HL-60 (cell line): ENCODE data around the gene ANTXR1.

Experiments used
- DNase-seq, 2 experiments: peaks; one replicate each; pipeline ENCODE4 v3.0.0-alpha.2; 2010 to 2020; ENCODE audit warnings: low read depth in 1 of 2, low spot score in 1 of 2
- H3K27ac ChIP-seq: fragments of 250-450 bp; sonication (Bioruptor Pico); replicated peaks from 2 replicates; pipeline ENCODE4 v1.5.1; 2020; ENCODE audit warnings: mild to moderate bottlenecking, moderate library complexity
- H3K27me3 ChIP-seq: fragments of 250-450 bp; sonication (Bioruptor Pico); 2 replicates; pipeline ENCODE4 v1.5.1; 2021; ENCODE audit warnings: mild to moderate bottlenecking, moderate library complexity; ENCODE audit not compliant: insufficient read depth, poor library complexity, severe bottlenecking
- H3K4me3 ChIP-seq: replicated peaks from 2 replicates; pipeline ENCODE4 v1.5.1; 2011; ENCODE audit warnings: mild to moderate bottlenecking, control low read depth, low read length; ENCODE audit not compliant: insufficient read depth
- GABPA ChIP-seq: IDR thresholded peaks from 2 replicates; pipeline ENCODE4 v1.6.1; 2012; ENCODE audit warnings: low read depth
- POLR2AphosphoS5 ChIP-seq: IDR thresholded peaks from 2 replicates; pipeline ENCODE4 v1.6.1; 2012; ENCODE audit warnings: low read depth
- SPI1 ChIP-seq: IDR thresholded peaks from 2 replicates; pipeline ENCODE4 v1.6.1; 2012; ENCODE audit warnings: low read depth, mild to moderate bottlenecking, borderline replicate concordance
- TF ChIP-seq, protein P1 (sequence below): IDR thresholded peaks from 2 replicates; pipeline ENCODE4 v1.6.1; 2012; ENCODE audit warnings: low read depth; ENCODE audit not compliant: insufficient replicate concordance
- TF ChIP-seq, protein P2 (sequence below): IDR thresholded peaks from one replicate; pipeline ENCODE4 v1.5.1; 2011; ENCODE audit warnings: low read length, control low read depth, inconsistent platforms; ENCODE audit not compliant: insufficient read depth

The ANTXR1 gene

DNA sequence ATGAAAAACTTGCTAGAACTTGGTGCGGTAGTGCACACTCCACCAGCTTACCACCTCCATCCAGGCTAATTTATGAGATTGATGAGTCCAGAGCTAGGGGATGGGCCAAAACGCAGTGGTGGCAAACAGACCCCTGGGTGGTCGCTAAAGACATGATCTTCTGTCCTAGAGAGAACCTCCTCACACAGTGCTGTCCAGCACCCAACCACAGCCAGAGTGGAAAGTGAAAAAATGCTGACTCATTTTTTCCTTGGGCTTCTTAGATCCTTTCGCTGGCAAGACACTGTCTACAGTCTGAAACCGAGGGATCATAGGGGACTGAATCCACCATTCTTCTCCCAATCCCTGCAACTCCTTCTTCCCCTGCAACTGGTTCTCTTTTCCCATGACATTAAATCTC lies 4.1 kb downstream of the ANTXR1 start:
- TF ChIP-seq SPI1 (no peak), GABPA (no peak), POLR2AphosphoS5 (no peak)
- TF ChIP-seq, protein P1, sequence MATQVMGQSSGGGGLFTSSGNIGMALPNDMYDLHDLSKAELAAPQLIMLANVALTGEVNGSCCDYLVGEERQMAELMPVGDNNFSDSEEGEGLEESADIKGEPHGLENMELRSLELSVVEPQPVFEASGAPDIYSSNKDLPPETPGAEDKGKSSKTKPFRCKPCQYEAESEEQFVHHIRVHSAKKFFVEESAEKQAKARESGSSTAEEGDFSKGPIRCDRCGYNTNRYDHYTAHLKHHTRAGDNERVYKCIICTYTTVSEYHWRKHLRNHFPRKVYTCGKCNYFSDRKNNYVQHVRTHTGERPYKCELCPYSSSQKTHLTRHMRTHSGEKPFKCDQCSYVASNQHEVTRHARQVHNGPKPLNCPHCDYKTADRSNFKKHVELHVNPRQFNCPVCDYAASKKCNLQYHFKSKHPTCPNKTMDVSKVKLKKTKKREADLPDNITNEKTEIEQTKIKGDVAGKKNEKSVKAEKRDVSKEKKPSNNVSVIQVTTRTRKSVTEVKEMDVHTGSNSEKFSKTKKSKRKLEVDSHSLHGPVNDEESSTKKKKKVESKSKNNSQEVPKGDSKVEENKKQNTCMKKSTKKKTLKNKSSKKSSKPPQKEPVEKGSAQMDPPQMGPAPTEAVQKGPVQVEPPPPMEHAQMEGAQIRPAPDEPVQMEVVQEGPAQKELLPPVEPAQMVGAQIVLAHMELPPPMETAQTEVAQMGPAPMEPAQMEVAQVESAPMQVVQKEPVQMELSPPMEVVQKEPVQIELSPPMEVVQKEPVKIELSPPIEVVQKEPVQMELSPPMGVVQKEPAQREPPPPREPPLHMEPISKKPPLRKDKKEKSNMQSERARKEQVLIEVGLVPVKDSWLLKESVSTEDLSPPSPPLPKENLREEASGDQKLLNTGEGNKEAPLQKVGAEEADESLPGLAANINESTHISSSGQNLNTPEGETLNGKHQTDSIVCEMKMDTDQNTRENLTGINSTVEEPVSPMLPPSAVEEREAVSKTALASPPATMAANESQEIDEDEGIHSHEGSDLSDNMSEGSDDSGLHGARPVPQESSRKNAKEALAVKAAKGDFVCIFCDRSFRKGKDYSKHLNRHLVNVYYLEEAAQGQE, result peak; percentile 55
- TF ChIP-seq, protein P2, sequence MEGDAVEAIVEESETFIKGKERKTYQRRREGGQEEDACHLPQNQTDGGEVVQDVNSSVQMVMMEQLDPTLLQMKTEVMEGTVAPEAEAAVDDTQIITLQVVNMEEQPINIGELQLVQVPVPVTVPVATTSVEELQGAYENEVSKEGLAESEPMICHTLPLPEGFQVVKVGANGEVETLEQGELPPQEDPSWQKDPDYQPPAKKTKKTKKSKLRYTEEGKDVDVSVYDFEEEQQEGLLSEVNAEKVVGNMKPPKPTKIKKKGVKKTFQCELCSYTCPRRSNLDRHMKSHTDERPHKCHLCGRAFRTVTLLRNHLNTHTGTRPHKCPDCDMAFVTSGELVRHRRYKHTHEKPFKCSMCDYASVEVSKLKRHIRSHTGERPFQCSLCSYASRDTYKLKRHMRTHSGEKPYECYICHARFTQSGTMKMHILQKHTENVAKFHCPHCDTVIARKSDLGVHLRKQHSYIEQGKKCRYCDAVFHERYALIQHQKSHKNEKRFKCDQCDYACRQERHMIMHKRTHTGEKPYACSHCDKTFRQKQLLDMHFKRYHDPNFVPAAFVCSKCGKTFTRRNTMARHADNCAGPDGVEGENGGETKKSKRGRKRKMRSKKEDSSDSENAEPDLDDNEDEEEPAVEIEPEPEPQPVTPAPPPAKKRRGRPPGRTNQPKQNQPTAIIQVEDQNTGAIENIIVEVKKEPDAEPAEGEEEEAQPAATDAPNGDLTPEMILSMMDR, result no peak
- Histone ChIP-seq H3K27me3 (peaks cover 28% of the 10 kb centered on the region), H3K4me3 (no peak overlapping the region), H3K27ac (no peak overlapping the region)
- no peak for DNase-seq

DNA sequence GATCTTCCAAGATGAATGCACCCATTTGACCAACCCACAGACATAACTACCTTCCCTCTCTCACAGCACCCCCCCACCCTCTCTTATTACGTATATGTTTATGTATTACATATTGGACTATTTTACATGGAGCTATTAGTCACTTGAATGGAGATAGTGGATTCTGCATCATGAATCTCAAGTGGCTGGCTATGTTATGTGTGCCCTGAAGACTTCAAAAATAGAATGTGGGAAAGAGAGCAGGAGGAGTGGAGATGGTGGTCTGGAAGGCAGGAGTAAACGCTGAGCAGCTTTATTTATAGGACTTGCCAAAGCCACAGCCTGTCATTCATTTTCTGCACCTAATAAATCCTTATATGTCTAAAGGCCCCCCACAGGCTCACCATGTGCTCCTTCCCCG lies 4.9 kb downstream of the ANTXR1 start:
- DNase-seq, result no peak
- no peak for TF ChIP-seq SPI1
- no peak for TF ChIP-seq GABPA
- no peak for TF ChIP-seq POLR2AphosphoS5
- peaks cover 23% of the 10 kb centered on the region for H3K27me3 ChIP-seq
- no peak overlapping the region for H3K27ac ChIP-seq
- no peak overlapping the region for H3K4me3 ChIP-seq

DNA sequence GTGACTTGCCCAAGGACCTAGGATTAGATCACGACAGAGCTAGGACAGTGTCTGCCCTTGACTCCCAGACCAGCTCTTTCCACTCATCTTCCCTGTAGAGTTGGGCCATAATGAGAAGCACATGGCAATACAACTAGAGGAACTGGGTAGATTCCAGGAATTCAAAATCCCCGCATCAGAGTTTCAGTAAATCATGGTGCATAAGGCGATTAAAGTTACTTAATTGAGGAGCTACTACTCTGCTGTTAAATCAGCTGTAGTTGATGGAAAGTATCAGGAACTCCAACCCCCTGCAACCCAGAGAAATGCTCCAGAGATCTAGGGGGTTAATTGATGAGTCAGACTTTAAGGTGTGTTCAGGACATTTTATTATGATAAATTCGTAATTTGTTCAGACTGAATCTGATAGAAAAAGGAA lies 5.7 kb downstream of the ANTXR1 start:
- no peak overlapping the region for H3K4me3 ChIP-seq
- no peak for DNase-seq
- peaks cover 19% of the 10 kb centered on the region for H3K27me3 ChIP-seq
- H3K27ac ChIP-seq, result no peak overlapping the region
- TF ChIP-seq POLR2AphosphoS5 (no peak), GABPA (no peak), SPI1 (no peak)
- TF ChIP-seq, protein P2, result no peak
- TF ChIP-seq, protein P1, result no peak

DNA sequence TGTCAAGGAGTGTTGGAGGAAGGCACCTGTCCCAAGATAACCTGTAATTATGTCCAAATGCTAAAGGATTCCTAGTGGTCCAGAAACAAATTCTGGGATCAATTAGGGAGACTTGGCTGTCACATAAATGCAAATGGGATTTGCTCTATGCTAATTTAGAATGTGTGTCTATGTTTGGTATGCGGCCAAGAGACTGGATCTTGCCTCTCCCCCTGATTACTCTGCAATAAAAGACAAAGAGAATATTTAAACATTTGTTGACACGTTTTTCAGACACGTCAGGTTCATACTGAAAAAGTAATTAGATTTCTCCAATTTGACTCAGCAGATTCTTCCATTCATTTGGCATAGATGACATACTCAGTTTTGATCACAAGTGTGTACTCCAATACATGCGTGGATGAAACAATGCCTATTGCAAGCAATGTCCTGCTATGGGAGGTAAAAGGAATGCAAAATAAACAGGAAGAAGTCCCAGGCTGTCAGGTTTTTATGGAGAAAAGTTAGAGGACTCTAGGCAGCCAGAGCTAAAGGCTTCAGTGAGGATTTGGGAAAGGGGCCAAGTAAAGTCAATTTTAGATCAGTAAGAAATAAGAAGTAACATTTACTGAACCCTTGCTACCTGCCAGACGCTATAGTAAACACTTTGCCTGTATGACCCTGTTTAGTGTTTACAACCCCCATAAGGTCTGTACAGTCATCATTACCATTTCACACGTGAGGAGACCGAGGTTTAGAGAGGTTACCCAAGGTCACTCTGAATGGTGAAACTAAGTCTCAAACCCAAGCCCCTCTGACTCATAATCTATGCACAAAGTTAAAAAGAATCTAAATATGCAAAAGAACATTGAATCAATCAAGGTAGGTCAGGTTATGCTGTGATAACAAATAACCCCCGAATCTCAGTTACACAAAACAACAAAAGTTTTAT lies 7.8 kb downstream of the ANTXR1 start:
- no peak overlapping the region for H3K27ac ChIP-seq
- H3K4me3 ChIP-seq, result no peak overlapping the region
- no peak for TF ChIP-seq GABPA
- TF ChIP-seq, protein P2, result no peak
- TF ChIP-seq POLR2AphosphoS5, result no peak
- TF ChIP-seq, protein P1, result no peak
- no peak for TF ChIP-seq SPI1
- H3K27me3 ChIP-seq, result peaks cover 5% of the 10 kb centered on the region
- DNase-seq, result no peak
